ENCODE results near the gene SAMD7. TPM values are rescaled to one million over a fixed set of nuclear protein-coding genes. Genes with fewer than 3 reads are reported as not detected.

The SAMD7 gene
- total RNA-seq, 2 donors from 2014 or later, result not detected

GRCh38 chr3:169964176-169964575 is 52.8 kb downstream of the SAMD7 start:
- no peak for ATAC-seq
- Mint-ChIP-seq H3K4me1 (peaks cover 38% of the 10 kb centered on the region), H3K4me3 (no peak overlapping the region), H3K27ac (no peak overlapping the region), H3K36me3 (ENCODE audit: low read depth) (peaks cover 3% of the 10 kb centered on the region), H3K27me3 (peaks cover 4% of the 10 kb centered on the region)
- DNase-seq, result no peak
- H3K9me3 ChIP-seq (ENCODE audit: control insufficient read depth, low read length, poor library complexity, severe bottlenecking), result no peaks in the 10 kb centered on the region

DNA sequence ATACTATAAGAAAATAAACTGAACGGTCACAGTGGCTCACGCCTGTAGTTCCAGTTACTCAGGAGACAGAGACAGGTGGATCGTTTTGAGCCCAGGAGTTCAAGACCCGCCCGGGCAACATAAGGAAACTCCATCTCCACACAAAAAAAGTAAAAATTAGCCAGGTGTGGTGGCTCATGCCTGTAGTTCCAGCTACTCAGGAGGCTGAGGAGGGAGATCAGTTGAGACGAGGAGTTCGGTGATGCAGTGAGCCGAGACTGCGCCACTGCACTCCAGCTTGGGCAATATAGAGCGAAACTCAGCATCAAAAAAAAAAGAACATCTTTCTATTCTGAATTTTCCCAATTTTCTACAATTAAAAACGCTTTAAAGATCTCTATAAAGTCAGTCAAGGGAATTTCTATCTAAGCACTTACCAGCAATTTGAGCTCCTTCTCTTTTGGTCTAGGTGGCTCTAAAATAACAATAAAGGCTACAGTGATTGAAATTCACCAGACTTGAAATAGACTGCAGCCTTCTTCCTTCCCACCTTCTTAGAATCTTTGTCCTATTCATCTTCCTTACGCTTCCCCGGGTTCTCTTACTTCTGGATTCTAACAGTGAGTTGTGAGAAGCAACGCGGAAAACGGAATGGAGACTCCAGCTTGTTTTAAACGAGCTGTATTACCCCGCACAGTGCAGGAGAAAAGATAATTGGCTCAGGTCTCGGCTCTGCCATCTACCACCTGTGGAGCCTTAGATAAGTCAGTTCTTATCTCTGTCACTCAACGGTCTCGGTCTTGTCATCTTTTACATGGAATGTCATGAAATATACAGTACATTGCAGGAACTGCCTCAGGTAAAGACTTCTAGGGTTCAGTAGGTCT is 54.4 kb downstream of the SAMD7 start:
- H3K27me3 Mint-ChIP-seq, result no peaks in the 10 kb centered on the region
- H3K4me1 Mint-ChIP-seq, result peaks cover 42% of the 10 kb centered on the region
- H3K36me3 Mint-ChIP-seq (ENCODE audit: low read depth), result peaks cover 3% of the 10 kb centered on the region
- ATAC-seq (peak; percentile 34), DNase-seq (no peak)
- H3K4me3 Mint-ChIP-seq, result peak overlapping the region; percentile 97
- H3K9me3 ChIP-seq (ENCODE audit: control insufficient read depth, low read length, poor library complexity, severe bottlenecking), result no peaks in the 10 kb centered on the region
- peak overlapping the region; percentile 99 for H3K27ac Mint-ChIP-seq

GRCh38 chr3:169966428-169966950 is 55.1 kb downstream of the SAMD7 start, which contains the start of gene SEC62:
Gene SEC62, plus strand, starts transcription at chr3:169966807. Its CDS starts 16 bp downstream, at chr3:169966823.
- H3K9me3 ChIP-seq (ENCODE audit: control insufficient read depth, low read length, poor library complexity, severe bottlenecking), result no peaks in the 10 kb centered on the region
- H3K27me3 Mint-ChIP-seq, result no peaks in the 10 kb centered on the region
- peaks cover 42% of the 10 kb centered on the region for H3K4me1 Mint-ChIP-seq
- peaks cover 3% of the 10 kb centered on the region for H3K36me3 Mint-ChIP-seq (ENCODE audit: low read depth)
- ATAC-seq (peak; percentile 92), DNase-seq (peak; percentile 89 to 94 (median 91))
- H3K27ac Mint-ChIP-seq, result peak within 1 kb of the TSS; percentile 99
- H3K4me3 Mint-ChIP-seq, result peak within 1 kb of the TSS; percentile 97

- H3K9me3 ChIP-seq (ENCODE audit: control insufficient read depth, low read length, poor library complexity, severe bottlenecking), result no peaks in the 10 kb centered on the region
- Mint-ChIP-seq H3K4me1 (peaks cover 46% of the 10 kb centered on the region), H3K36me3 (ENCODE audit: low read depth) (peaks cover 3% of the 10 kb centered on the region), H3K27me3 (no peaks in the 10 kb centered on the region), H3K4me3 (peak overlapping the region; percentile 97), H3K27ac (peak overlapping the region; percentile 99)
- peak; percentile 77 for ATAC-seq
- peak; percentile 6 to 11 (median 11) for DNase-seq
Observed at GRCh38 chr3:169966951-169967915, 55.9 kb downstream of the SAMD7 start.

- H3K9me3 ChIP-seq (ENCODE audit: control insufficient read depth, low read length, poor library complexity, severe bottlenecking), result no peaks in the 10 kb centered on the region
- peak overlapping the region; percentile 97 for H3K4me3 Mint-ChIP-seq
- peaks cover 43% of the 10 kb centered on the region for H3K4me1 Mint-ChIP-seq
- ATAC-seq (no peak), DNase-seq (no peak)
- peaks cover 3% of the 10 kb centered on the region for H3K36me3 Mint-ChIP-seq (ENCODE audit: low read depth)
- H3K27ac Mint-ChIP-seq, result peak overlapping the region; percentile 99
- H3K27me3 Mint-ChIP-seq, result no peaks in the 10 kb centered on the region
Observed at GRCh38 chr3:169968224-169968885, 57.0 kb downstream of the SAMD7 start.

DNA sequence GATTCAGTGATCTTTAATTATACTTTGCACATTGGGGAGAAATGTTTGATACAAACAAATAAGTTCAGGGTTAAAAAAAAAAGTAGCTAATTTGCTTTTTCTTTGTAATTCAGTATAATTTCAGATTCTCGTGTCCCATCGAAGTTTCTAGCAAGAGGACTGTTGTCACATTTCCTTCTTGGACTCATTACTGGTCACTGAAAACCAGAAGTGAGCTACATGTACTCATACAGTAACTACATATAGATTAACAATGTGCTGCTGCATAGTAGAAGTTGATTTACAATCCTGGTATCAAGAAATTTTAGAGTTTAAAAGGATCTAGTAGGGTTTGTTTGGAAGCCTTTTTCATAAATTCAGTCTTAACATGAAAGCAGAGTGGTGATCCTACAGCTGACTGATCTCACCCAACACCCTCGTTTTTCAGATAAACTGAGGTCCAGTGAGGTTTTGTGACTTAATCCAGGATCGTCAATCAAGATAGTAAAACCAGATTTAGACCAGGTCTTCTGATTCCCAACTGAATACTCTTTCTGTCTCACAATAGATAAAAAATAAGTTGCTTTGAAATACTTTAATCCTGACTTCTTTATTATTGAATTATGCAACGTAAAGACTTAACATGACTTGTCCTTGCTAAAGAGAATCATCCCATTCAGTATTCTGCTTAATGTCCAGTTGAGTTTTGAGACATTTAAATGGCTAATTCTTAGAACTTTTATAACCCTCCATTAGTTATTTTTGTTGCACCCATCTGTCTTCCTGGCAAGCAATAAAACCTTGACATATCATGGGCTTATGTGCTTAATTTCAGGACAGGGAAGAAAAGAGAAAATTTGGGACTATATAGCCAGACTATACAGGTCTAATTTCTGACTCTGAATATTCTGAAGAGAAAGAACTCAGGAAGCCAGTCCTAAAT is 58.1 kb downstream of the SAMD7 start:
- H3K4me1 Mint-ChIP-seq, result peaks cover 51% of the 10 kb centered on the region
- no peak for ATAC-seq
- no peak overlapping the region for H3K4me3 Mint-ChIP-seq
- DNase-seq, result no peak
- no peaks in the 10 kb centered on the region for H3K27me3 Mint-ChIP-seq
- H3K9me3 ChIP-seq (ENCODE audit: control insufficient read depth, low read length, poor library complexity, severe bottlenecking), result no peaks in the 10 kb centered on the region
- H3K27ac Mint-ChIP-seq, result peak overlapping the region; percentile 99
- peaks cover 3% of the 10 kb centered on the region for H3K36me3 Mint-ChIP-seq (ENCODE audit: low read depth)

- ATAC-seq, result no peak
- peaks cover 50% of the 10 kb centered on the region for H3K4me1 Mint-ChIP-seq
- H3K4me3 Mint-ChIP-seq, result no peak overlapping the region
Observed at GRCh38 chr3:169970847-169971246, 59.5 kb downstream of the SAMD7 start.

GRCh38 chr3:169971522-169971921 is 60.1 kb downstream of the SAMD7 start:
- DNase-seq (no peak), ATAC-seq (no peak)
- H3K4me3 Mint-ChIP-seq, result no peak overlapping the region
- peak overlapping the region; percentile 70 for H3K27ac Mint-ChIP-seq
- peaks cover 44% of the 10 kb centered on the region for H3K4me1 Mint-ChIP-seq
- H3K36me3 Mint-ChIP-seq (ENCODE audit: low read depth), result peaks cover 2% of the 10 kb centered on the region
- no peaks in the 10 kb centered on the region for H3K9me3 ChIP-seq (ENCODE audit: control insufficient read depth, low read length, poor library complexity, severe bottlenecking)
- no peaks in the 10 kb centered on the region for H3K27me3 Mint-ChIP-seq

More at GRCh38 chr3:169970847-169971246, 59.5 kb downstream of the SAMD7 start:
- Mint-ChIP-seq H3K36me3 (ENCODE audit: low read depth) (peaks cover 3% of the 10 kb centered on the region), H3K27me3 (no peaks in the 10 kb centered on the region), H3K27ac (peak overlapping the region; percentile 70)
- H3K9me3 ChIP-seq (ENCODE audit: control insufficient read depth, low read length, poor library complexity, severe bottlenecking), result no peaks in the 10 kb centered on the region
- DNase-seq, result no peak

DNA sequence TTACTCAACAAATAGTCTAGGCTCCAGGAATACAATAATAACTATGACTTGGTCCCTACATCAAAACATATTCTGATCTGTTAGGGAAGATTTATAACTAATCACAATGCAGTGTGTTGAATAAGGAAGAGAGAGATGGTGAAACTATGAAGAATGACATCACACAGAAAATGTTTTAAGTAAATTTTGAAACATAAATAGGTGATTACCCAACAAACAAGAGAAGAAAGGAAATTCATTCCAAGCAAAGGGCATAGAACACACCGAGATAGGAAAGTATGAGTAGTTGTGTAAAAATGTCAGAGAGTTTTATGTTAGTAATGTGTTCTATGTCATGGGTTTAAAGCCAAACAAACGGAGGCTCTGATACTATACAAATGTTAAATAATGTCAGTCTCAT is 68.7 kb downstream of the SAMD7 start:
- DNase-seq, result no peak
- peaks cover 10% of the 10 kb centered on the region for H3K4me1 Mint-ChIP-seq
- no peaks in the 10 kb centered on the region for H3K27me3 Mint-ChIP-seq
- no peaks in the 10 kb centered on the region for H3K9me3 ChIP-seq (ENCODE audit: control insufficient read depth, low read length, poor library complexity, severe bottlenecking)
- ATAC-seq, result no peak
- H3K27ac Mint-ChIP-seq, result peak overlapping the region; percentile 71
- H3K4me3 Mint-ChIP-seq, result no peak overlapping the region
- peaks cover 16% of the 10 kb centered on the region for H3K36me3 Mint-ChIP-seq (ENCODE audit: low read depth)

GRCh38 chr3:169984292-169984691 is 72.9 kb downstream of the SAMD7 start:
- no peak overlapping the region for H3K27ac Mint-ChIP-seq
- DNase-seq, result no peak
- H3K27me3 Mint-ChIP-seq, result no peaks in the 10 kb centered on the region
- peaks cover 16% of the 10 kb centered on the region for H3K36me3 Mint-ChIP-seq (ENCODE audit: low read depth)
- no peak overlapping the region for H3K4me3 Mint-ChIP-seq
- H3K9me3 ChIP-seq (ENCODE audit: control insufficient read depth, low read length, poor library complexity, severe bottlenecking), result no peaks in the 10 kb centered on the region
- ATAC-seq, result no peak
- peaks cover 10% of the 10 kb centered on the region for H3K4me1 Mint-ChIP-seq
